GM21447 (cell line): ENCODE measurements around the gene TRPM2.

Experiments used
- ATAC-seq: cut with Tn5 transposase; IDR thresholded peaks from one replicate; pipeline ENCODE4 v1.9.1; 2021; ENCODE audit not compliant: unreplicated experiment

TRPM2 gene

GRCh38 chr21:44439211-44439600 is 85.8 kb downstream of the TRPM2 start:
- no peak for ATAC-seq

GRCh38 chr21:44440241-44441040 is 87.0 kb downstream of the TRPM2 start:
- ATAC-seq = no peak

- no peak for ATAC-seq
Observed at GRCh38 chr21:44441041-44441400, 87.6 kb downstream of the TRPM2 start.

DNA sequence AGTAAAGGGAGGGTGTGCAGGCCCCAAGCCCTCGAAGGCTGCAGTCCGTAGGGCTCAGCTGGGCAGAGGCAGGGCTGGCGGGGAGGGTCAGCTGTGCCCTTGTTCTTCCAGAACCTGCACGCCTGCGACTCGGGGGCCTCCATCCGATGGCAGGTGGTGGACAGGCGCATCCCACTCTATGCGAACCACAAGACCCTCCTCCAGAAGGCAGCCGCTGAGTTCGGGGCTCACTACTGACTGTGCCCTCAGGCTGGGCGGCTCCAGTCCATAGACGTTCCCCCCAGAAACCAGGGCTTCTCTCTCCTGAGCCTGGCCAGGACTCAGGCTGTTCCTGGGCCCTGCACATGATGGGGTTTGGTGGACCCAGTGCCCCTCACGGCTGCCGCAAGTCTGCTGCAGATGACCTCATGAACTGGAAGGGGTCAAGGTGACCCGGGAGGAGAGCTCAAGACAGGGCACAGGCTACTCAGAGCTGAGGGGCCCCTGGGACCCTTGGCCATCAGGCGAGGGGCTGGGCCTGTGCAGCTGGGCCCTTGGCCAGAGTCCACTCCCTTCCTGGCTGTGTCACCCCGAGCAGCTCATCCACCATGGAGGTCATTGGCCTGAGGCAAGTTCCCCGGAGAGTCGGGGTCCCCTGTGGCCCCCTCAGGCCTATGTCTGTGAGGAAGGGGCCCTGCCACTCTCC is 88.3 kb downstream of the TRPM2 start:
- no peak for ATAC-seq

- no peak for ATAC-seq
Observed at GRCh38 chr21:44442266-44443125, 89.1 kb downstream of the TRPM2 start.

GRCh38 chr21:44443291-44443890 is 90.0 kb downstream of the TRPM2 start:
- no peak for ATAC-seq

- ATAC-seq = no peak
Observed at GRCh38 chr21:44443891-44444285, 90.5 kb downstream of the TRPM2 start.

- ATAC-seq = no peak
Observed at GRCh38 chr21:44444286-44444931, 91.0 kb downstream of the TRPM2 start.

- no peak for ATAC-seq
Observed at GRCh38 chr21:44445145-44445812, 91.9 kb downstream of the TRPM2 start.

DNA sequence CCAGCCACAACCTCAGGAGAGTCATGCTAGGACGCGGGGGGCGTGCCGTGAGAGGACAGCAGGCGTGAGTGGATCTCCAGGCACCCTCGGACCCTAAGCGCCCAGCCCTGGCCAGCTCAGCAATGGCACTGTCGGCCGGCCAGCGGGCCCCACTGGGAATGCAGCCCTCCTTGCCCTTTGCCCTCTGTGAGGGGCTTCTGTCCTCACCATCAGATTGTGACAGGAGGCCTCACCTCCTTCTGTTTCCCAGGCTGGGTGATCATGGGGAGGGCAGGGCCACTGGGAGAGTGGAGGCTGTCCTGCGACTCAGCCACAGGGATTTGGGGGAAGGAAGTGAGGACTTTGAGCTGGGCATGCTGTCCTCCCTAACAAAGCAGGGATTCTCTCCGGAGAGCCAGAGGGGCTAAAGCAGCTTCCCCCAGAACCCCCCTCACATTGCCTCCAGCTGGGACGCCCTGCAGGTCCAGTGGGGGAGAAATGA is 95.3 kb downstream of the TRPM2 start:
- no peak for ATAC-seq

DNA sequence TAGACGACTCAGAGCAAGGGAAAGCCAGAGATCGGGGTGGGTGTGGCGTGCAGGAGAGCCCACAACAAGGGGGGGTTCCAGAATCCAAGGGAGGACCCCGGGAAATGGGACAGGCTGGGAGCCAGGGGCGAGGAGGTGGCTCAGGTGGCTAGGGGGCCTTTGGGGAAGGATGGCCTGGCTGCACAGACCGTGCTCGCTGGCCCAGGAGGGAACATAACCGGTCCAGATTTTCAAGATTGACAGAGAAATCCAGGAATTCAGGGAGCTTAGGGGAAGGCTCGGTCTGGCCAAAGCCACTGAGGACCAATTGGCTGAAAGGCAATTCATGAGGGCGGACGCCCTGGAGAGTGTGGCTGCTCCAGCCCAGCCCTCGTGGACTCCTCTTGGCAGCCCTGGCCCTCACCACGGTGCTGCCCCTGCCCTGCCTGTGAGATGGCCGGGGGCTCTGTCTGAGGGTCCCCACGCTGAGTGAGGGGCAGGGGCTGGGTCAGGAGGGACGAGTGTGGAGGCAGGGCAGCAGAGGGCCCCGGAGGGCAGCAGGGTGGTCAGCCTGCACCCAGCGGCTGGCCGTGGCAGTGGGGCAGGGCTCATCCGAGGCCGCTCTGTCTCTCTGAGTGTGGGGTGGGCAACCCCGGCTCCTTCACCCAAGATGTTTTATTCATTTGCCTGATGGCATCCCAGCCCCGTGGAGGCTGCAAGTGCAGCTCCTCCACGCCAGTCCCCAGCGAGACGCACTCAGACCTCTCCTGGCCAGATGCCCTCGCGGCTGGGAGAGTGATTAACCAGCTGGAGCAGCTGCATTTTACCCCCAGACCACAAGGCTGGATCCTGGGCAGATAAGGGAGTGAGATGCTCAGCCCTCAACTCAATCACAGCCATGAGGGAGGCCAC is 96.3 kb downstream of the TRPM2 start:
- no peak for ATAC-seq

- no peak for ATAC-seq
Observed at GRCh38 chr21:44450402-44450801, 97.0 kb downstream of the TRPM2 start.

GRCh38 chr21:44450999-44451398 is 97.6 kb downstream of the TRPM2 start:
- ATAC-seq = no peak

DNA sequence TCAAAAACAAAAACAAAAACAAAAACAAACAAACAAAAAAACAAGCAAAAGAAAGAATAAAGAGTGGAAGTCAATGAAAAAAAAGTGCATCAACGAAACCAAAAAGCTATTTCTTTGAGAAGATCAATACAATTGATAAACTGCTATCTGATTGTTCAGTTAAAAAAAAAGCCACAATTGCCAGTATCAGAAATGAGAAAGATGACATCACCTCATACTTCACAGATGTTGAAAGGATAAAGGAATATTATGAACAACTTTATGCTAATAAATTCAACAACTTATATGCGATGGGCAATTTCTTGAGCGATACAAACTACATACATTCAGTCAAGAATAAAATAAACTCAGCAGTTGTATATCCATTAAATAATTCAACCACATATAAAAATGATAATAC is 99.7 kb downstream of the TRPM2 start:
- no peak for ATAC-seq

DNA sequence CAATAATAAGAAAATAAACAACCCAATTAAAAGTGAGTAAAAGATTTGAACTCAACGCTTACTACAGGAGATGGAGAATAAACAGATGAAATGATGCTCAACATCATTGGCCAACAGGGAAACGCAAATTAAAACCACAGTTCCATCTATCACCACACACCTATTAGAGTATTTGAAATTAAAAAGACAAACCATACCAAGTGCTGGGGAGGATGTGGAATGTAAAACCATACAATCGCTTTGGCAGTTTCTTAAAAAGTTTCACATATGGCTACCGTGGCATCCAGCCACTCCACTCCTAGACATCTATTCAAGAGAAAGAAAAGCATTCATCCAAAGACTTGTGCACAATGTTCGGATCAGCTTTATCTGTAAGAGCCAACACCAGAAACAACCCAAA is 100.6 kb downstream of the TRPM2 start:
- no peak for ATAC-seq

GRCh38 chr21:44454747-44455523 is 101.5 kb downstream of the TRPM2 start, which contains the start of gene LRRC3:
TSS of gene LRRC3 (plus strand) at chr21:44455510. CDS start at chr21:44456645, 1,135 bp downstream.
- ATAC-seq = peak; percentile 50

GRCh38 chr21:44455524-44456213 is 102.2 kb downstream of the TRPM2 start:
- ATAC-seq = peak; percentile 52
